SK-MEL-5 (cell line): ENCODE measurements around the gene TCOF1. TPM values are rescaled to one million over a fixed set of nuclear protein-coding genes. Genes with fewer than 3 reads are reported as not detected.

Experiments
- DNase-seq: peaks from one replicate; pipeline ENCODE4 v3.0.0-alpha.2; 2016; ENCODE audit warnings: low read depth, low spot score
- in situ Hi-C: cut with HindIII; loops from 2 replicates; pipeline ENCODE4 v1.10.0; 2016; ENCODE audit warnings: low sequenced_read_pairs, high pct_unique_total_duplicates, low pct_unique_long_range_greater_than_20kb
- total RNA-seq: library from RNA; depleted of rRNA; stranded (reverse); fragments of >200 nt; shearing (Covaris generic); gene quantifications from 2 replicates; pipeline ENCODE4 v1.2.3, GENCODE V29; 2014

Gene TCOF1
- total RNA-seq, 1 experiment from 2014 or later = 20.8 TPM

DNA sequence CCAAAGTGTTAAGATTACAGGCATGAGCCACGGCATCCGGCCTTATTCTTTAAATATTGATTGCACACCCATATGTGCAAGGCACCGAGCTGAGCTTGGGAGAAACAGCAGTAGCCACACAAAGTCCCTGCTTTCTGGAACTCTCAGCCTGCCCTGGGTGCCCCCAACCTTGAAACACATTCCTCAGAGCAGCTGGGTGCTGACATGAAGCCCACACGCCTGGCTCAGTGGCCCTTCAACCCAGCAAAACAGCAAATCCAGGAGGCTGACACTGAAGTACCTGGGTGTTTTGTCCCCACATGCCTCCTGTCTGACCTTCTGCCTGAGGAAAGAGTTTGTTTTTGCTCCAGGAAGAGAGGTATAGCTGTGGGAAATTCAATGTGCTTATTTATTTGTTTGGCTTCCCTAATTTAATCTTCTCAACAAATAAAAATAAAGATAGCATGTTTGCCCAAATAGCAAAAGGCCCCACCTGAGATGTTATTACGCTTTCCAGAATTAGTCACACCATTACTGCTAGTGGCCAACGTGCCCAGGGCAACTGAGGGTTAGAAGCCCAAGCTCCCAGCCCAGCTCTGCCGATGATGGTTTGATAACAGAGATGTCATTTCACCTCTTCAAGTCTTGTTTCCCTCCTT, 13.4 kb upstream of the TCOF1 start:
- no peak for DNase-seq
- in situ Hi-C loops = no loop called here

DNA sequence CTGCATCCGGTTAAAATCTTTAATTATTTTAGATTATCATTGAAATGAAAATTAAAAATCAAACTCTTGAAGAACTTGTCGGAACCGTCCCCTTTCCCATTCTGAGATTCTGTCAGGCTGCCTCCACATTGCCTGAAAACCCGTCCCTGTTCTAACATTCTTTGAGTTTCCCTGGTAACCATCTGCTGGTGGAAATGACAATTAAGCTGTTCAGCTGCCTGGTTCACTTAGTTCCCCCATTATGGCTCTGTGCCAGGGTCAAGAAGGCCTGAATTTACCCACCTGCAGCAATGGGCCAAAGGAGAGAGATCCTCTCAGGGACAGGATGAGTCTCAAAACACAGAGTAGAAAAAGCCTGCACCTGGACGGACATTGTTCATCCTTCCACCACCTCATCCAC, 11.8 kb upstream of the TCOF1 start:
- in situ Hi-C loops = no loop called here
- no peak for DNase-seq

DNA sequence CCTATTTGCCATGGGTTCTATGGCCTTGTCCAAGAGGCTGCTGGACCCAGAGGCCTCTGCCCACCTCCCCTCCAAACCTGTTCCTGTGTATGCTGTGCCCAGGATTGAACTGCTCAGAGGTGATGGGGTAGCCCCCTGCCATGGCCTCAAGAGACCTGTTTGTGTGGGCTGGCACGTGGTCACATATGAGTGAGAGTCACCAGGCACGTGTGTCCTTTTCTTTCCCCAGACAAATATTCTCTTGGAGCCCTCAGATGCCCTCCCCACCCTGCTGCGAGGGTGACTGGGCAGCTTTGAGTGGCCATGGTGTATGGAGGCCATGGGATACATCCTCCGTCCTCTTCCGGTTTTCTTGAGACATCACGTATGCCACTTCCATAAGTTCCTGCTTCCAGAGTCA, 10.9 kb upstream of the TCOF1 start:
- in situ Hi-C loops = no loop called here
- DNase-seq = no peak

DNA sequence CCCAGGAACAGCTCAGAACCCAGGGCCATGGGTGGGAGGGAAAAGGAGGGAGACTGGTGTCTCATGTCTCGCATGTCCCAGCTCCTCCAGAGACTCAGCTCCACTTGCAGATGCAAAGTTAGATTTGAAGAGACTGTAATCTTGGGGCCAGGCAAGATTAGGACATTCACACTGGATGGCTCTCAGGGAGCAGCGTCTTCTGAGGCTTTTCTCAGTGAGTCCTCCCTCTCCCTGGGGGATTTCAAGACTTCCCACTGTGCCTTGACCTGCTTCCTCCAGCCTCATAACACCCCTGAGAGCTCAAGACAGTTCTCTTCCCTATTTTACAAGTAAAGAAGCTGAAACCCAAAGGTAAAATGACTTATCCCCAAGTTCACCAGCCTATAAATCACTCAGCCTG, 10.5 kb upstream of the TCOF1 start:
- in situ Hi-C loops = no loop called here
- DNase-seq = no peak

DNA sequence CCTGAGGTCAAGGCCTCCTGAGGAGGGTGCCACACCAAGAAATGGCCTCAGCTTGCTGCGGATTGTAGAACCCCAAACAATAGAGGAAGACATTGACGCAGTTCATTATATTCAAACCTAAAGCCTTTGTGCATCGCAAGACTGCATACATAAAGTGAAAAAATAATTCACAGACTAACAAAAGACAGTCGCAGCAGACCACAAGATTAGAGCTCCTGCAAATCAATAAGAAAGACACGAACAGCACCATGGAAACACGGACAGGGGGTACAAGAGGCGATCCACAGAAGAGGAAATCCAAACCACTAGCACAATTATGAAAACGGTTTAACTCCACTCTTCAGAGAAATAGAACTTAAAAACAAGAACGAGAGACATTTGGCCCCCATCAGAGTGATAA, 10.0 kb upstream of the TCOF1 start:
- DNase-seq = no peak
- in situ Hi-C loops = no loop called here

DNA sequence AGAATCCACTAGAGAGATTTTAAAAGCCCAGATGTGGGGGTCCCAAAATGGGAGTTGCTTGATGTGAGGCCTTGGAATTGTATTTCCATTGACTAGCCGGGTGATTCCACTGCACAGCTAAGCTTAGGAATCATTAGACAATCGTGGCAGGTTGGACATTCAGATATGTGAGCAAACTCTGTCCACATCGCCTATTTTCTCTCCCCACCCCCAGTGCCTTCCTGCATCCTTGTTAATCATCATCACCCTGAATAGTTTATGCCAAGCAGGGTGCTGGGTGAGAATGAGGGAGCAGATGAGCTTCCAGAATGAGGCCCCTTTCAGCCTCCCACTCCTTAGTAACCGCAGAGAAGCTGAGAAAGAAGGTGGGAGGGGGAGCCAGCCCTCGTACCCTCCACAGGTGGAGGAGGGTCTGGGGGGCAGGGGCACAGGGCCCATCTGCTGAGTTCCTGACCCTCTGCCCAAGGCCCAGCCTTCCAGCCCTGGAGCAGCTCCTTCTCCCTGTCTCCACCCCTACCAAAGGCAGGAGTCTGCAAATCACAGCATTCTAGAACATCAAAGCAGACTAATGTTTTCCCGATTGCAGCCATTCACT, 7.7 kb upstream of the TCOF1 start:
- in situ Hi-C loops = no loop called here
- DNase-seq = no peak

DNA sequence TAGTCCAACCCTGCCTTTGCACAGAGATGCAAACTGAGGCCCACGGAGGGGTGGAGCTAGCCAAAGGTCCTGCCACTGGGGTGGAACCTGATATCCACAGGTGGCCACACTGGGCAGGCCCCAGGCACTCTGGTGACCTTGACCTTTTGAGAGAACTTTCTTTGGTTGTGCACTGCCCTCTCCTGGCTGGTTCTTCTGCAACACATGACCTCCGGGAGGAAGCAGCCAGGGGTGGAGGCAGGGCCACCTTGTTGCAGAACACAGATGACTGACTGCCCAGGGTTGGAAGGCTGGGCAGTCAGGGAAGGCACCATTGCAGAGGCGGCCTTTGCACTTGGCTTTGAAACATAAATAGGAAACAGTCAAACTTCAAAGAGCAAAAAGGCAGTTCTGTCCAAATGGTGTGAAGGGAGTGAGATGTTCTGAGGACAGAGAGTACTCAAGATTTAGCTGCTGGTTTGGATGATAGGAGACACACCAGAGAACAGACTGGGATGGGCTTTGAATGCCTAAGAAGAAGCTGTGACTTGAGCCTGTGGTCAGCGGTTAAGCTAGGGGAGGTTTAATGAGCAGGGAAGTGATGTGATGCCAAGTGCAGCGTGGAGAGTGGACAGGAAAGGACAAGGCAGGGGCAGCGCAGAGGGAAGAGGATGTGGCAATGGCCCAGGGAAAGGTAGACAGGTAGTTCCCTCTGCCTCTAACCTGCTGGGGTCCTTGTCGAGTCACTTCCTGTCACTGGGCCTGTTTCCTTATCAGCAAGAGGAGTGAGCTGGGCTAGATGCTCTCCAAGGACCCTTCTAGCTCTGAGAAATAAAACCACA, 6.8 kb upstream of the TCOF1 start:
- peak; percentile 86 for DNase-seq
- in situ Hi-C loops = no loop called here

DNA sequence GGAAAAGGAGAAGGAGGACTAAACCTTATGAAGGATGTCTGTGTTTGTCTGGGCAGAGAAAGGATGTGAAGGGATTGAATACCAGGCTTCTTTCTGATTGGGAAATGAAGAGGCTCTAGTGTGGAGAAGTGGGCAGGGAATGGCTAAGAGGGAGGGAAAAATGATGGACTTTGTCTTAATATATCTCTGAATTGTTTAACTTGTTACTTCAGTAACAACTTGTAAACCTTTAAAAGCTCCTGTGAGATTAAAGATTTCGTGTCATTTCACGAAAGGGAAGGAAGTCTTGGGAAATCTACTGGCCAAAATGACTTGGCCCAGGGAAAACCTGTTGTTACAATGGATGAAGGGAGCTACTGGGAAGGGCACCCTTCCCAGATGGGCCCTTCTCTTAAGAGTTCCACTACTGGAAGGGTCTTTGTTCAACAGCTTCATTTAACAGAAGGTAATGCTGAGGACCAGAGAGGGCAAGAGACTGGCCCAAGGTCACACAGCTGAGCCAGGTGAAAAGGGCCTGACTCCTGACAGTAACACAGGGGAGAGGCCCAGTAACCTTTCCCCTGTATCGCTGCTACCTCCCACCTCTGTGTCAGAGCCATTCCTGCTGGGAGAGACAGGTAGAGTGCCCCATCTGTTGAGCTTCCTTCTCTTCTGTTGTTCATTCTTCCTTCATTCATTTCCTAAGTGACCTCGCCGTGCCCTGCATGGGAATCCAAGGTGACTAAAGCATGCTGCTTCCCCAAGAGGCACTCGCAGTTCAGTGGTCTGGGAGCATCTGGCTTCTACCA, 5.1 kb upstream of the TCOF1 start:
- DNase-seq = no peak
- in situ Hi-C loops = no loop called here

DNA sequence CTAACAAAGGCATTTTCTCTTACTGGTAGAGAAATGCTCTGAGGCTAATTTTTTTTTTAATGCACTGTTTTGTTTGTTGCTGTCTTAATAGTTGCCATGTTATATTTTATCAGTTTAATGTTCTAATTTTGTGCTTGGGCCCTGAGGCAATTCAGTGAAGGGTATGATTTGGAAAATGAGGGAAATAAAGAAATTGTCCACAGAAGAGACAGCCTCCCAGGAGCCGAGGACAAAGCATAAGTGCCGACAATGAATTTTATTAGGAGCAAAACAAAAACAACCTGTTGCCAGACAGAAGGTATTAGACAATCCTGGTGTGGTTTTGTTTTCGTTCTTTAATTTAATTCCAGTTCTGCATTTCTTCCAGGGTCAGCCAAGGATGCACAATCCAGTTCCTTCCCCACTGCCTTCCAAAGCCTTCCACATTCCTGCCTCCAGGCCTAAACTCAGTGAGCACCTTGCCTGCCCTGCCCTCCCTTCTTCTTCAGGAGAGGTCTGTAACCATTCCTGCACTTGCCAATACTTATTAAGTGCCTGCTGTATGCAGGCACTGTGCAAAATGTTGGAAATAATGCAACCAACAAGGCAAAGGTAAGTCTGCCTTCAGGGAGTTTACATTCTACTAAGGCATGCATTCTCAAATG, 4.3 kb upstream of the TCOF1 start:
- DNase-seq = no peak
- in situ Hi-C loops = no loop called here

DNA sequence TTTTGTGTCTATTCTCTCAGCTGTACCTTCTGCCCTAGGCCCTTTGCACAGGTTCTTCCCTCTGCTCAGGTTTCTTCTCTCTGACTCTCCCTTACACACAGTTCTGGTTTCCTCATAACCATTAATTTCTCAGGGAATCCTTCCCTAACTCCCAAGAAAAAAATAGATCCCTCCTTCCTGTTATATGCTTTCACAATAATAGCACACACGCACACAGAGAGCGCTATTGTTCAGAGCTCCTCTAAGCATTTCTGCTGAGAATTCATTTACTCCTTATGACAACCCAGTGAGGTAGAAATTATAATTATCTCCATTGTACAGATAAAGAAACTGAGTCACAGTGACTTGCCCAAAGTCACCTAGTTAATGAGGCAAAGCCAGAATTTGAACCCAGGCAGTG, 1.7 kb upstream of the TCOF1 start:
- DNase-seq = peak; percentile 67
- in situ Hi-C loops = no loop called here

DNA sequence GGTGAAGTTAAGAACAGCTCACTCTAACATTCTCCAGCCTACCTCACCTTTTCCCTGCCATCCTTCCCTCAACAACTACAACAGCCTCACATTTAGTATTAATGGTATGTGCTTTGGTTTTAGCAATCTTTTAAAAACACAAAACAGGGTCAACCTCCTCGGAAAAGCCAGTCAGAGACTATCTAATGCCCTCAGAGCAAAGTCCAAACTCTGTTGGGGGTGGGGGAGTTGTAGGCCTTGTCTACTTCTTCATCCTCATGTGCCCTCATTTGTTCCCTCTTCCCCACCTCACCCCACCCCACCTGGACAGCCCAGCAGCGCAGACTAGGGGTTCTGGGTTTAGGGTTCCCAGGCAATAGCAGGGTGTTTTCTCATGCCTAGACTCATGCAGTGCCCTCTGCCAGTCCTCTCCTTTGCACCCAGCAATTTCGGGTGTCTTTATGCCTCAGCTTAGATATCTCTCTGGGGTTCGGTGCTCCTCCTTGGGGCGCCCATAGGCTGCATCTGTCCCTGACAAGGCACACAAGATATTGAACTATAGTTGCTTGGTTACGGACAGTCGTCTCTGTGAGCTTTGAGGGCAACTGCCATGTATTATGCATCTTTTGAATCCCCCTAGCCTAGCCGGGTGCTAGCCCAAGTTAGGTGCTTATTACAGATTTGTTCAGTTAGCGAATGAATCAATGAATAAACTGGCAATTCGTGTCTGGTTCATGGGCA, 762 bp upstream of the TCOF1 start:
- in situ Hi-C loops = no loop called here
- DNase-seq = no peak

DNA sequence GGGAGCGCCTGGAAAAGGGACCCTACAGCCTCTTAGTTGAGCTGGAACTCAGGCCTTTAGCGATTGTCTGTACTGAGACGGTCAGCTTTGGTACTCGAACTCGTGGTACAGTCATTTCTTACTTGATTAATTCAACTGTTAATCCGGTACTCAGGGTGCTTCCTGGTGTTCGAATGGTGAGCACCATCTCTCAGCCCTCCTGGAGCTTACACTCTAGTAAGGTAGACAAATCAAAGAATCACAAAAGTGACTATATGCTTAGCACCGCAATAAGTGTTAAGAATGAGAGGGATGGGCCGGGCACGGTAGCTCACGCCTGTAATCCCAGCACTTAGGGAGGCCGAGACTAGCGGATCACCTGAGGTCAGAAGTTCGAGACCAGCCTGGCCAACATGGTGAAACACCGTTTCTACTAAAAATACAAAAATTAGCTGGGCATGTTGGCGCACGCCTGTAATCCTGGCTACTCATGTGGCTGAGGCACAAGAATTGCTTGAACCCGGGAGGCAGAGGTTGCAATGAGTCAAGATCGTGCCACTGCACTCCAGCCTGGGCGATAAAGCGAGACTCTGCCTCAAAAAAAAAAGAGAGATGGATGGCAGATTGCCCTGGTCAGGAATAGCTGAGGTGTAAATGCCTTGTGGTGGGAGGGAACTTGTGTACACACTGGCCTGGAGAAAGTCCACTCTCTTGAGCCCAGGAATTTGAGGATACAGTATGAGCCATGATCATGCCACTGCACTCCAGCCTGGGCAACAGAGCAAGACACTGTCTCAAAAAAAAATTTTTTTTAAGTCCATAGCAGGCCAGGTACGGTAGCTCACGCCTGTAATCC, 981 bp downstream of the TCOF1 start:
- in situ Hi-C loops = no loop called here
- no peak for DNase-seq

DNA sequence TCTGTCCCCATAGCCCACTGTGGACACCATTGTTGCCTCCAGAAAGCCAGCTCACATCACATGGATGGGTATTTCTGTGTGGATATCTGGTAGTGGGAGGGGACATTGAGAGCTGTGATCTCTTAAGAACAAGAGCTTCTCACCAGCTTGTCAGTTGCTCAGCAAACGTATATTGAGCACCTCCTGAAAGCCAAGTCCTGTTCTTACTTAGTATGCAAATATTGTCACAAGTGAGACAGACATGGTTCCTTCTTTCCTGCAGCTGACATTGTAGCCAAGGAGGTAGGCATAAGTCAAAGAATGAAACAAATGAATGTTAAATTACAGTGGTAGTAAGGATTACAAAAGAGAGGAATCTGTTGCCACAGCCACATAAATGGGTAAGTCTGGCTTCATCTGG, 3.8 kb downstream of the TCOF1 start:
- no peak for DNase-seq
- in situ Hi-C loops = no loop called here

DNA sequence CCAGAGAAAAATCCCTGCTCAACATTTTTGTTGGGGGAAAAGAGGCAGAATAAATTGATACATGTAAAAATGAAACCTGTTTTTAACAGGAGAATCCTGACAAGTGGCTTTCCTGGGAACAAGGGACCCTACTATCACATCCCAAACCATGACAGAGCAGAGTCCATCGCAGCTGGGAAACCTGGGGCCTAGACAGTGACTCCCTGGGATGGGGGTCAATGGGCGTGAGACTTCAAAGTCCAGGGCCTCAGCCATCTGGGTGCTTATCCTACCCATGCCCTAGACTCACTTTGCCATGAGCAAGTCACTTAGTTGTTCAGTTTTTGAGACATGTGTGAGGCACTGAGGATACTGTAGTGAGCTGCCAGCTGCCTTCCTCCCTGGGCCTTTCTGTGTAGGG, 5.7 kb downstream of the TCOF1 start:
- no peak for DNase-seq
- in situ Hi-C loops = no loop called here

DNA sequence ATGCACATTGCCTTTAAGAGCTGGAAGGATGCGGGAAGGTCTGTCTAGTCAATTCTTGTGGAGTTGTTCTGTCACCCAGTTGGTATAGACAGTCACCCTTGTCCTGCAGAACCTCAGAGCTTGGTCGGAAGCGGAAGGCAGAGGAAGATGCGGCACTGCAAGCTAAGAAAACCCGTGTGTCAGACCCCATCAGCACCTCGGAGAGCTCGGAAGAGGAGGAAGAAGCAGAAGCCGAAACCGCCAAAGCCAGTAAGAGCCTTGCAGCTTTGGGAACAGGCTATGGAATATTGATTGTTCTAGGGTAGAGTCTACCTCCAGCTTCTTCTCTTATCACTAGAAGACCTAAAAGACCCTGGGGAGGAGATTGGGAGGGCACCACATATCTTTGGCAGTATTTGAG, 6.5 kb downstream of the TCOF1 start:
- in situ Hi-C loops = no loop called here
- no peak for DNase-seq

DNA sequence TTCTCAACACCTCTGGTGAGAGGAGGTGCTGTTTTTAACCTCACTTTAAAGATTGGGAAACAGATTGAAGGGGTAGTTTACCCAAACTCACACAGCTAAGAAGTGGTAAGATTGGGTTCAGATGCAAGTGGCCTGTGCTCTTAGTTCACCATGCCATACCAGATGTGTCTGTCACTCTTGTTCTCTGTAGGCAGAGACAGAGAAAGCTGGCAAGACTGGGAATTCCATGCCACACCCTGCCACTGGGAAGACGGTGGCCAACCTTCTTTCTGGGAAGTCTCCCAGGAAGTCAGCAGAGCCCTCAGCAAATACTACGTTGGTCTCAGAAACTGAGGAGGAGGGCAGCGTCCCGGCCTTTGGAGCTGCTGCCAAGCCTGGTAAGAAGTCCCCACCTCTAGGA, 11.0 kb downstream of the TCOF1 start:
- in situ Hi-C loops = no loop called here
- DNase-seq = no peak

DNA sequence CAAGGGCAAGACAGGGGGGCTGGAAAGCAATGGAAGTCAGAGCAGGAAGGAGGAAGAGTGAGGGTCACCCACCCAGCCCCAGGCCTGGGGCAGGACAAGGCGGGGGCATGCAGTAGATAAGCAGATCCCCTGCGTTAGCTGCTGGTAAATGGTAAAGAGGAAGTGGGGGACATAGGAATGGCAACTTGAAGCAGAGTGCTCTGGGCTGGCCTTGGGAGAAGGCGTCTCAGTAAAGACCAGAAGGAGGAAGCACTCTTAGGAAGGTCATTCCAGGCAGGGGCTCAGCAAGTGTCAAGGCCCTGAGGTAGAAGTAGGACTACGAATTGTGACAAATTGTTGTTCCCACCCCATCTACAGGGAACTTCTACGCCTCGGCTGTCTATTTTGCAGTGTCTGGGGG, 15.1 kb downstream of the TCOF1 start:
- no peak for DNase-seq
- in situ Hi-C loops = no loop called here
